GDM1 (cell line): ENCODE results near the gene GFRA3.
A peak's percentile ranks its signal among the peaks of the same experiment; 100 is the strongest.
"Not testable (repeated sequence)": the region's sequence is repeated elsewhere in the genome, so short reads cannot be mapped to it uniquely, and the experiment has no call there.

ENCODE experiments used
- DNase-seq: peaks from one replicate; lab custom pipeline; 2025; lab: John Stamatoyannopoulos, UW

GFRA3 gene

GRCh38 chr5:138274189-138274853 is at the start of gene GFRA3:
Gene GFRA3, minus strand, starts transcription at chr5:138274621. Its CDS starts 197 bp downstream, at chr5:138274424.
- no peak for DNase-seq

- DNase-seq = not testable (repeated sequence)
Observed at GRCh38 chr5:138318211-138318610, 43.8 kb upstream of the GFRA3 start.

- DNase-seq = no peak
Observed at GRCh38 chr5:138316355-138316754, 41.9 kb upstream of the GFRA3 start.

- DNase-seq = no peak
Observed at GRCh38 chr5:138315751-138316278, 41.4 kb upstream of the GFRA3 start.

- peak; percentile 66 for DNase-seq
Observed at GRCh38 chr5:138305797-138306196, 31.4 kb upstream of the GFRA3 start.

- DNase-seq = no peak
Observed at GRCh38 chr5:138303372-138303771, 29.0 kb upstream of the GFRA3 start.

GRCh38 chr5:138289296-138289695 is 14.9 kb upstream of the GFRA3 start:
- DNase-seq = no peak

- no peak for DNase-seq
Observed at GRCh38 chr5:138287246-138287645, 12.8 kb upstream of the GFRA3 start.

GRCh38 chr5:138282920-138283742 is 8.7 kb upstream of the GFRA3 start:
- DNase-seq = peak; percentile 51

GRCh38 chr5:138280915-138281314 is 6.5 kb upstream of the GFRA3 start:
- DNase-seq = no peak

- no peak for DNase-seq
Observed at GRCh38 chr5:138276402-138277054, 2.1 kb upstream of the GFRA3 start.

- DNase-seq = no peak
Observed at GRCh38 chr5:138275895-138276294, 1.5 kb upstream of the GFRA3 start.

GRCh38 chr5:138275379-138275782 is 960 bp upstream of the GFRA3 start:
- no peak for DNase-seq

GRCh38 chr5:138273834-138274188 is 610 bp downstream of the GFRA3 start:
- no peak for DNase-seq

GRCh38 chr5:138272681-138273080 is 1.7 kb downstream of the GFRA3 start:
- no peak for DNase-seq

- DNase-seq = no peak
Observed at GRCh38 chr5:138271281-138271680, 3.1 kb downstream of the GFRA3 start.

GRCh38 chr5:138264183-138264582 is 10.2 kb downstream of the GFRA3 start:
- no peak for DNase-seq

GRCh38 chr5:138263581-138263980 is 10.8 kb downstream of the GFRA3 start:
- no peak for DNase-seq

GRCh38 chr5:138258704-138259292 is 15.6 kb downstream of the GFRA3 start:
- no peak for DNase-seq

- DNase-seq = no peak
Observed at GRCh38 chr5:138257583-138257982, 16.8 kb downstream of the GFRA3 start.

GRCh38 chr5:138252944-138253343 is 21.5 kb downstream of the GFRA3 start:
- DNase-seq = no peak

GRCh38 chr5:138247800-138248199 is 26.6 kb downstream of the GFRA3 start:
- not testable (repeated sequence) for DNase-seq
